Endodermal cell (in vitro differentiated cells): ENCODE results near the gene GJB5. TPM values are rescaled to one million over a fixed set of nuclear protein-coding genes. Genes with fewer than 3 reads are reported as not detected.
A peak's percentile ranks its signal among the peaks of the same experiment; 100 is the strongest.

Experiments
- DNase-seq: peaks from one replicate; pipeline ENCODE4 v3.0.0-alpha.2; 2017
- H3K27ac ChIP-seq: 2 replicates; pipeline ENCODE4 v1.5.1; 2013; ENCODE audit warnings: mild to moderate bottlenecking, low read depth, low read length, moderate library complexity
- H3K27me3 ChIP-seq: 2 replicates; pipeline ENCODE4 v1.6.1; 2013; ENCODE audit warnings: mild to moderate bottlenecking, low read length, moderate library complexity; ENCODE audit not compliant: insufficient read depth, control insufficient read depth, poor library complexity, severe bottlenecking
- H3K36me3 ChIP-seq: 2 replicates; pipeline ENCODE4 v1.7.0; 2013; ENCODE audit warnings: mild to moderate bottlenecking, low read length, moderate library complexity; ENCODE audit not compliant: control insufficient read depth, insufficient read depth
- H3K4me1 ChIP-seq: one replicate; pipeline ENCODE4 v1.7.0; 2013; ENCODE audit warnings: low read length; ENCODE audit not compliant: control insufficient read depth, insufficient read depth
- H3K4me3 ChIP-seq: 2 replicates; pipeline ENCODE4 v1.5.1; 2013; ENCODE audit warnings: mild to moderate bottlenecking, low read length, moderate library complexity
- H3K9ac ChIP-seq: 2 replicates; pipeline ENCODE4 v1.6.1; 2013; ENCODE audit warnings: mild to moderate bottlenecking, low read length, moderate library complexity; ENCODE audit not compliant: poor library complexity, severe bottlenecking; ENCODE audit errors: extremely low read depth
- H3K9me3 ChIP-seq: 2 replicates; pipeline ENCODE4 v1.6.1; 2013; ENCODE audit warnings: mild to moderate bottlenecking, low read length, moderate library complexity; ENCODE audit not compliant: control insufficient read depth
- H3K27ac Mint-ChIP-seq: 2 replicates; pipeline ENCODE4 v1.8.0; 2020; ENCODE audit warnings: mixed read lengths
- H3K27me3 Mint-ChIP-seq: 2 replicates; pipeline ENCODE4 v1.8.0; 2021; ENCODE audit warnings: mild to moderate bottlenecking, mixed read lengths; ENCODE audit not compliant: insufficient read depth
- H3K36me3 Mint-ChIP-seq: 2 replicates; pipeline ENCODE4 v1.8.0; 2020; ENCODE audit warnings: low read depth, mixed read lengths
- H3K4me1 Mint-ChIP-seq: 2 replicates; pipeline ENCODE4 v1.8.0; 2020; ENCODE audit warnings: mixed read lengths
- H3K4me3 Mint-ChIP-seq: 2 replicates; pipeline ENCODE4 v1.8.0; 2020; ENCODE audit warnings: mild to moderate bottlenecking, moderate library complexity, mixed read lengths
- H3K9me3 Mint-ChIP-seq: 2 replicates; pipeline ENCODE4 v1.8.0; 2020; ENCODE audit warnings: mild to moderate bottlenecking, mixed read lengths
- WGBS, 2 experiments: methylation state at CpG; one replicate each; pipeline versions ENCODE4 v1.1.5 to v1.1.7; 2013; ENCODE audit warnings: missing lambda C conversion rate in 2 of 2, mixed read lengths in 1 of 2; ENCODE audit not compliant: insufficient coverage in 1 of 2, insufficient read length in 1 of 2; 5-methylcytosine and 5-hydroxymethylcytosine counted together
- total RNA-seq, 2 donors: library from RNA; stranded (reverse); fragmentation: NEBNext Ultra II Directional in 1 of 2; extraction: Animal tissue kit (Norgen Biotek cat#: 25700) in 1 of 2; gene quantifications; 2 replicates in 1 of 2; 3 replicates in 1 of 2; pipeline ENCODE4 v1.2.1, GENCODE V29; 2021
- TF ChIP-seq, protein P1 (sequence below): fragments of 200-600 bp; sonication (generic); conservative IDR thresholded peaks from 2 replicates; pipeline ENCODE4 v1.5.0; 2021; ENCODE audit warnings: antibody characterized with exemption, mild to moderate bottlenecking

The GJB5 gene
- total RNA-seq, 2 donors from 2014 or later: 0.20 to 0.42 TPM

DNA sequence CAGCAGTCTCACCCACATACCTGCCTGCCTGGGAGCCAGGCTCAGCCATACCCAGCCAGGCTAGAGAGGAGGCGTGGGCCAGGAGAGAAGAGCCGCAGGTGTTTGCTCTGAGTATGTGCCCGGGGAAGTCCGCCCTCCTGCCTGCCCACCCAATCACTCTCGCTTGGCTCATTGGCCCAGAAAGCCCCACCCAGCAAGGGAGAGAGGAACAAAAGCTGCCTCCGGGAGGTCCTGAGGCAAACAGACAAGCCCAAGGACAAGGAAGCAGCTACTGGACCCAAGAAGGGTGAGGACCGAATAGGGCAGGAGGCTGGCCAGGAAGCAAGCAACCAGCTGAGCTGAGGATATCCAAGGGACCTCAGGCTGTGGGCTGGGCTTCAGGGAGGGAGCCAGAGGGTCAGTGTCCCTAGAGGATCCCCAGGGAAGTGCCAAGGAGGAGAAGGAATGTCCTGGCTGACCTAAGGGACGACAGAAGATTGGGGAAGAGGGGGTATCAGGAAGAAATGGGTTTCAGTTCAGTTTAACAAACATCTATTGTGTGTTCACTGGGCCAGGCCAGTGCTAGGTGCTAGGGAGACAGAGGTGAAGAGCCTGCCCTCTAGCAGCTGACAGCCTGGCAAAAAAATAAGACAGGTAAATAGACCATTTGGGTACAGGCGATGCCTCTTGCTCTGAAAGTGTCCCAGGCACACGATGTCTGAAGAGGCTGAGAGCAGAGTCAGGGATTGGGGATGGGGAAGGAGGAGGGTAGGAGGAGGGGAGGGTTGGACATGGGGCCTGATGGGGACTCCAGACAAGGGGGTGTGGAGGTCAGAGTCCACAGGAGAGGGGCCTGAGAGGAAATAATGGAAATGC, 4.9 kb downstream of the GJB5 start, which contains the start of gene GJB4:
Gene GJB4, plus strand, starts transcription at position 238 of the 855 bp plus-strand sequence. CDS start 1,515 bp downstream, outside the sequence.
- no peaks in the 10 kb centered on the region for H3K27me3 ChIP-seq
- no peak within 1 kb of the TSS for H3K4me3 ChIP-seq
- WGBS, 2 experiments: 73 to 79% methylated on average over 3 to 10 of the region's 10 CpGs
- DNase-seq: peak; percentile 84
- Mint-ChIP-seq H3K4me1 (peaks cover 27% of the 10 kb centered on the region), H3K27me3 (no peaks in the 10 kb centered on the region), H3K27ac (no peak within 1 kb of the TSS), H3K9me3 (peaks cover 2% of the 10 kb centered on the region), H3K36me3 (no peaks in the 10 kb centered on the region), H3K4me3 (no peak within 1 kb of the TSS)
- no peak within 1 kb of the TSS for H3K27ac ChIP-seq
- peaks cover 5% of the 10 kb centered on the region for H3K4me1 ChIP-seq
- no peak within 1 kb of the TSS for H3K9ac ChIP-seq
- H3K9me3 ChIP-seq: no peaks in the 10 kb centered on the region
- TF ChIP-seq, protein P1, sequence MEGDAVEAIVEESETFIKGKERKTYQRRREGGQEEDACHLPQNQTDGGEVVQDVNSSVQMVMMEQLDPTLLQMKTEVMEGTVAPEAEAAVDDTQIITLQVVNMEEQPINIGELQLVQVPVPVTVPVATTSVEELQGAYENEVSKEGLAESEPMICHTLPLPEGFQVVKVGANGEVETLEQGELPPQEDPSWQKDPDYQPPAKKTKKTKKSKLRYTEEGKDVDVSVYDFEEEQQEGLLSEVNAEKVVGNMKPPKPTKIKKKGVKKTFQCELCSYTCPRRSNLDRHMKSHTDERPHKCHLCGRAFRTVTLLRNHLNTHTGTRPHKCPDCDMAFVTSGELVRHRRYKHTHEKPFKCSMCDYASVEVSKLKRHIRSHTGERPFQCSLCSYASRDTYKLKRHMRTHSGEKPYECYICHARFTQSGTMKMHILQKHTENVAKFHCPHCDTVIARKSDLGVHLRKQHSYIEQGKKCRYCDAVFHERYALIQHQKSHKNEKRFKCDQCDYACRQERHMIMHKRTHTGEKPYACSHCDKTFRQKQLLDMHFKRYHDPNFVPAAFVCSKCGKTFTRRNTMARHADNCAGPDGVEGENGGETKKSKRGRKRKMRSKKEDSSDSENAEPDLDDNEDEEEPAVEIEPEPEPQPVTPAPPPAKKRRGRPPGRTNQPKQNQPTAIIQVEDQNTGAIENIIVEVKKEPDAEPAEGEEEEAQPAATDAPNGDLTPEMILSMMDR: peak; percentile 67
- no peaks in the 10 kb centered on the region for H3K36me3 ChIP-seq

DNA sequence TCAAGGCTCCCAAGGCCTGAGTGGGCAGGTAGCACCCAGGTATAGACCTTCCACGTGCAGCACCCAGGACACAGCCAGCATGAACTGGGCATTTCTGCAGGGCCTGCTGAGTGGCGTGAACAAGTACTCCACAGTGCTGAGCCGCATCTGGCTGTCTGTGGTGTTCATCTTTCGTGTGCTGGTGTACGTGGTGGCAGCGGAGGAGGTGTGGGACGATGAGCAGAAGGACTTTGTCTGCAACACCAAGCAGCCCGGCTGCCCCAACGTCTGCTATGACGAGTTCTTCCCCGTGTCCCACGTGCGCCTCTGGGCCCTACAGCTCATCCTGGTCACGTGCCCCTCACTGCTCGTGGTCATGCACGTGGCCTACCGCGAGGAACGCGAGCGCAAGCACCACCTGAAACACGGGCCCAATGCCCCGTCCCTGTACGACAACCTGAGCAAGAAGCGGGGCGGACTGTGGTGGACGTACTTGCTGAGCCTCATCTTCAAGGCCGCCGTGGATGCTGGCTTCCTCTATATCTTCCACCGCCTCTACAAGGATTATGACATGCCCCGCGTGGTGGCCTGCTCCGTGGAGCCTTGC, 6.4 kb downstream of the GJB5 start:
- 95 to 99% methylated on average over 17 to 33 of the region's 33 CpGs for WGBS, 2 experiments
- no peak overlapping the region for H3K27ac ChIP-seq
- H3K27me3 Mint-ChIP-seq: no peaks in the 10 kb centered on the region
- no peaks in the 10 kb centered on the region for H3K27me3 ChIP-seq
- H3K4me1 ChIP-seq: peaks cover 5% of the 10 kb centered on the region
- peaks cover 2% of the 10 kb centered on the region for H3K9me3 Mint-ChIP-seq
- no peak overlapping the region for H3K27ac Mint-ChIP-seq
- DNase-seq: no peak
- peaks cover 24% of the 10 kb centered on the region for H3K4me1 Mint-ChIP-seq
- no peak overlapping the region for H3K4me3 ChIP-seq
- no peak overlapping the region for H3K4me3 Mint-ChIP-seq
- H3K36me3 ChIP-seq: no peaks in the 10 kb centered on the region
- H3K9me3 ChIP-seq: no peaks in the 10 kb centered on the region
- H3K9ac ChIP-seq: no peak overlapping the region
- TF ChIP-seq, protein P1: no peak
- no peaks in the 10 kb centered on the region for H3K36me3 Mint-ChIP-seq

DNA sequence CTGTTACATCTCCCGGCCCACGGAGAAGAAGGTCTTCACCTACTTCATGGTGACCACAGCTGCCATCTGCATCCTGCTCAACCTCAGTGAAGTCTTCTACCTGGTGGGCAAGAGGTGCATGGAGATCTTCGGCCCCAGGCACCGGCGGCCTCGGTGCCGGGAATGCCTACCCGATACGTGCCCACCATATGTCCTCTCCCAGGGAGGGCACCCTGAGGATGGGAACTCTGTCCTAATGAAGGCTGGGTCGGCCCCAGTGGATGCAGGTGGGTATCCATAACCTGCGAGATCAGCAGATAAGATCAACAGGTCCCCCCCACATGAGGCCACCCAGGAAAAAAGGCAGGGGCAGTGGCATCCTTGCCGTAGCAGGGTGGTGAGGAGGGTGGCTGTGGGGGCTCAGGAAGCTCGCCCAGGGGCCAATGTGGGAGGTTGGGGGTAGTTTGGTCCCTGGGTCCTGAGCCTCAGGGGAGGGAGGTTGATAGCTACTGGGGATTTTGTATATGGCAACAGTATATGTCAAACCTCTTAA, 7.0 kb downstream of the GJB5 start:
- H3K4me3 Mint-ChIP-seq: no peak overlapping the region
- H3K36me3 ChIP-seq: no peaks in the 10 kb centered on the region
- H3K27me3 Mint-ChIP-seq: no peaks in the 10 kb centered on the region
- H3K4me1 ChIP-seq: peaks cover 5% of the 10 kb centered on the region
- no peak overlapping the region for H3K9ac ChIP-seq
- H3K27me3 ChIP-seq: no peaks in the 10 kb centered on the region
- TF ChIP-seq, protein P1: no peak
- no peak for DNase-seq
- H3K9me3 ChIP-seq: no peaks in the 10 kb centered on the region
- no peaks in the 10 kb centered on the region for H3K36me3 Mint-ChIP-seq
- H3K4me3 ChIP-seq: no peak overlapping the region
- H3K27ac ChIP-seq: no peak overlapping the region
- peaks cover 24% of the 10 kb centered on the region for H3K4me1 Mint-ChIP-seq
- no peak overlapping the region for H3K27ac Mint-ChIP-seq
- WGBS, 2 experiments: 95 to 100% methylated on average over 5 to 13 of the region's 13 CpGs
- peaks cover 2% of the 10 kb centered on the region for H3K9me3 Mint-ChIP-seq
